Ectodermal cell (in vitro differentiated cells): ENCODE data around the gene MYT1.
"Not testable (repeated sequence)": the region's sequence is repeated elsewhere in the genome, so short reads cannot be mapped to it uniquely, and the experiment has no call there.

Experiments
- H3K27ac ChIP-seq: 2 replicates; pipeline ENCODE4 v1.7.0; 2013; ENCODE audit warnings: mild to moderate bottlenecking, low read depth, low read length; ENCODE audit not compliant: insufficient read depth, poor library complexity, severe bottlenecking
- H3K27me3 ChIP-seq: 2 replicates; pipeline ENCODE4 v1.7.0; 2013; ENCODE audit warnings: mild to moderate bottlenecking, low read length; ENCODE audit not compliant: insufficient read depth, control insufficient read depth, poor library complexity, severe bottlenecking
- H3K36me3 ChIP-seq: one replicate; pipeline ENCODE4 v1.7.0; 2013; ENCODE audit warnings: low read length; ENCODE audit not compliant: control insufficient read depth, insufficient read depth
- H3K4me1 ChIP-seq: one replicate; pipeline ENCODE4 v1.7.0; 2013; ENCODE audit warnings: low read length; ENCODE audit not compliant: control insufficient read depth, insufficient read depth
- H3K4me3 ChIP-seq: 2 replicates; pipeline ENCODE4 v1.7.0; 2013; ENCODE audit warnings: low read depth, low read length, control low read depth; ENCODE audit not compliant: insufficient read depth
- H3K9me3 ChIP-seq: 2 replicates; pipeline ENCODE4 v1.7.0; 2013; ENCODE audit warnings: mild to moderate bottlenecking, low read length, moderate library complexity; ENCODE audit not compliant: control insufficient read depth
- WGBS, 2 experiments: methylation state at CpG; one replicate each; pipeline ENCODE4 v1.1.7; 2013; ENCODE audit warnings: missing lambda C conversion rate in 2 of 2; 5-methylcytosine and 5-hydroxymethylcytosine counted together

MYT1 gene

GRCh38 chr20:64182146-64182865, 18.1 kb downstream of the MYT1 start:
- no peaks in the 10 kb centered on the region for H3K36me3 ChIP-seq
- H3K4me1 ChIP-seq, result peaks cover 7% of the 10 kb centered on the region
- WGBS, 2 experiments, result 88% methylated on average over 16 of the region's 16 CpGs
- no peaks in the 10 kb centered on the region for H3K27me3 ChIP-seq
- H3K27ac ChIP-seq, result no peak overlapping the region
- H3K9me3 ChIP-seq, result no peaks in the 10 kb centered on the region
- H3K4me3 ChIP-seq, result no peak overlapping the region

GRCh38 chr20:64183313-64183712, 19.1 kb downstream of the MYT1 start:
- Histone ChIP-seq H3K4me1 (no peaks in the 10 kb centered on the region), H3K9me3 (no peaks in the 10 kb centered on the region), H3K4me3 (no peak overlapping the region), H3K27me3 (no peaks in the 10 kb centered on the region), H3K36me3 (no peaks in the 10 kb centered on the region), H3K27ac (no peak overlapping the region)
- 98 to 100% methylated on average over 2 of the region's 2 CpGs for WGBS, 2 experiments

GRCh38 chr20:64184795-64185194, 20.5 kb downstream of the MYT1 start:
- Histone ChIP-seq H3K27me3 (no peaks in the 10 kb centered on the region), H3K36me3 (no peaks in the 10 kb centered on the region), H3K4me3 (no peak overlapping the region), H3K4me1 (peaks cover 12% of the 10 kb centered on the region), H3K27ac (no peak overlapping the region), H3K9me3 (no peaks in the 10 kb centered on the region)
- 83 to 88% methylated on average over 11 to 12 of the region's 12 CpGs for WGBS, 2 experiments

GRCh38 chr20:64185276-64185900, 21.1 kb downstream of the MYT1 start:
- no peak overlapping the region for H3K4me3 ChIP-seq
- H3K36me3 ChIP-seq, result no peaks in the 10 kb centered on the region
- 90 to 91% methylated on average over 9 of the region's 9 CpGs for WGBS, 2 experiments
- H3K27me3 ChIP-seq, result no peaks in the 10 kb centered on the region
- H3K27ac ChIP-seq, result no peak overlapping the region
- H3K9me3 ChIP-seq, result no peaks in the 10 kb centered on the region
- H3K4me1 ChIP-seq, result peaks cover 14% of the 10 kb centered on the region

- Histone ChIP-seq H3K9me3 (no peaks in the 10 kb centered on the region), H3K27me3 (no peaks in the 10 kb centered on the region), H3K36me3 (no peaks in the 10 kb centered on the region), H3K4me1 (peaks cover 16% of the 10 kb centered on the region), H3K27ac (no peak overlapping the region), H3K4me3 (no peak overlapping the region)
- 95 to 96% methylated on average over 13 of the region's 13 CpGs for WGBS, 2 experiments
These were observed 21.9 kb downstream of the MYT1 start for GRCh38 chr20:64186071-64186598.

- H3K27ac ChIP-seq, H3K9me3 ChIP-seq, H3K36me3 ChIP-seq, H3K4me3 ChIP-seq, H3K27me3 ChIP-seq: not testable (repeated sequence)
- peaks cover 24% of the 10 kb centered on the region for H3K4me1 ChIP-seq
- WGBS, 2 experiments, result 90 to 93% methylated on average over 24 of the region's 24 CpGs
These were observed 23.0 kb downstream of the MYT1 start for GRCh38 chr20:64187213-64187612.

- Histone ChIP-seq H3K36me3 (no peaks in the 10 kb centered on the region), H3K27me3 (no peaks in the 10 kb centered on the region), H3K27ac (no peak overlapping the region), H3K9me3 (no peaks in the 10 kb centered on the region), H3K4me3 (no peak overlapping the region), H3K4me1 (peaks cover 24% of the 10 kb centered on the region)
- 90 to 91% methylated on average over 4 of the region's 4 CpGs for WGBS, 2 experiments
These were observed 23.8 kb downstream of the MYT1 start for GRCh38 chr20:64188091-64188490.

- no peaks in the 10 kb centered on the region for H3K27me3 ChIP-seq
- peak overlapping the region; percentile 64 for H3K27ac ChIP-seq
- no peak overlapping the region for H3K4me3 ChIP-seq
- peaks cover 24% of the 10 kb centered on the region for H3K4me1 ChIP-seq
- WGBS, 2 experiments, result 57% methylated on average over 21 of the region's 21 CpGs
- H3K9me3 ChIP-seq, result no peaks in the 10 kb centered on the region
- no peaks in the 10 kb centered on the region for H3K36me3 ChIP-seq
These were observed 24.7 kb downstream of the MYT1 start for GRCh38 chr20:64188682-64189529.

- 54% methylated on average over 5 of the region's 5 CpGs for WGBS, 2 experiments
- Histone ChIP-seq H3K36me3 (no peaks in the 10 kb centered on the region), H3K27ac (no peak overlapping the region), H3K27me3 (no peaks in the 10 kb centered on the region), H3K4me1 (peaks cover 24% of the 10 kb centered on the region), H3K9me3 (no peaks in the 10 kb centered on the region), H3K4me3 (no peak overlapping the region)
These were observed 25.3 kb downstream of the MYT1 start for GRCh38 chr20:64189530-64189966.

- WGBS, 2 experiments, result 86 to 90% methylated on average over 8 of the region's 8 CpGs
- peaks cover 24% of the 10 kb centered on the region for H3K4me1 ChIP-seq
- H3K9me3 ChIP-seq, result no peaks in the 10 kb centered on the region
- no peak overlapping the region for H3K4me3 ChIP-seq
- H3K27ac ChIP-seq, result no peak overlapping the region
- no peaks in the 10 kb centered on the region for H3K27me3 ChIP-seq
- H3K36me3 ChIP-seq, result no peaks in the 10 kb centered on the region
These were observed 25.7 kb downstream of the MYT1 start for GRCh38 chr20:64189986-64190385.
